Thoracic aorta (tissue), 2 donors: ENCODE data around the gene MED4. TPM values are rescaled to one million over a fixed set of nuclear protein-coding genes. Genes with fewer than 3 reads are reported as not detected.

ENCODE experiments used
- ATAC-seq: fragments of 150-250 bp; one replicate; pipeline ENCODE4 v1.8.0; 2017; ENCODE audit warnings: low read depth; ENCODE audit not compliant: insufficient number of reproducible peaks, low FRiP score
- DNase-seq: peaks from one replicate; pipeline ENCODE4 v3.0.0-alpha.2; 2020; ENCODE audit warnings: low spot score
- H3K27ac ChIP-seq, 2 donors: fragments of 200-600 bp; sonication (generic); 1 replicate in 1 of 2; 2 replicates in 1 of 2; pipeline ENCODE4 v1.5.1; 2016; ENCODE audit warnings: mild to moderate bottlenecking in 2 of 2, moderate library complexity in 2 of 2
- H3K27me3 ChIP-seq: fragments of 200-600 bp; sonication (generic); replicated peaks from 2 replicates; pipeline ENCODE4 v1.6.0; 2016; ENCODE audit warnings: mild to moderate bottlenecking; ENCODE audit not compliant: insufficient read depth
- H3K36me3 ChIP-seq: fragments of 200-600 bp; sonication (generic); one replicate; pipeline ENCODE4 v1.5.1; 2016
- H3K4me1 ChIP-seq, 2 donors: fragments of 200-600 bp; sonication (generic); 1 replicate in 1 of 2; 2 replicates in 1 of 2; pipeline versions ENCODE4 v1.5.1 to v1.6.0; 2016; ENCODE audit warnings: low read depth in 2 of 2, mild to moderate bottlenecking in 1 of 2; ENCODE audit not compliant: control insufficient read depth in 1 of 2
- H3K4me3 ChIP-seq: fragments of 200-600 bp; sonication (generic); 2 replicates; pipeline ENCODE4 v1.5.1; 2016; ENCODE audit warnings: mild to moderate bottlenecking
- H3K9me3 ChIP-seq: fragments of 200-600 bp; sonication (generic); 2 replicates; pipeline ENCODE4 v1.5.1; 2016
- total RNA-seq, 2 donors: library from RNA; depleted of rRNA; stranded (reverse); fragments of >200 nt; gene quantifications; one replicate each; pipeline versions ENCODE4 v1.1.0 to v1.2.3, GENCODE V29; 2016
- TF ChIP-seq, protein P1 (sequence below): fragments of 200-600 bp; sonication (generic); IDR thresholded peaks from one replicate; pipeline ENCODE4 v1.5.1; 2019; ENCODE audit warnings: antibody characterized with exemption

MED4 gene
- total RNA-seq, 2 donors from 2014 or later: 13.3 to 35.0 TPM

- ATAC-seq (no peak), DNase-seq (no peak)
- TF ChIP-seq, protein P1, sequence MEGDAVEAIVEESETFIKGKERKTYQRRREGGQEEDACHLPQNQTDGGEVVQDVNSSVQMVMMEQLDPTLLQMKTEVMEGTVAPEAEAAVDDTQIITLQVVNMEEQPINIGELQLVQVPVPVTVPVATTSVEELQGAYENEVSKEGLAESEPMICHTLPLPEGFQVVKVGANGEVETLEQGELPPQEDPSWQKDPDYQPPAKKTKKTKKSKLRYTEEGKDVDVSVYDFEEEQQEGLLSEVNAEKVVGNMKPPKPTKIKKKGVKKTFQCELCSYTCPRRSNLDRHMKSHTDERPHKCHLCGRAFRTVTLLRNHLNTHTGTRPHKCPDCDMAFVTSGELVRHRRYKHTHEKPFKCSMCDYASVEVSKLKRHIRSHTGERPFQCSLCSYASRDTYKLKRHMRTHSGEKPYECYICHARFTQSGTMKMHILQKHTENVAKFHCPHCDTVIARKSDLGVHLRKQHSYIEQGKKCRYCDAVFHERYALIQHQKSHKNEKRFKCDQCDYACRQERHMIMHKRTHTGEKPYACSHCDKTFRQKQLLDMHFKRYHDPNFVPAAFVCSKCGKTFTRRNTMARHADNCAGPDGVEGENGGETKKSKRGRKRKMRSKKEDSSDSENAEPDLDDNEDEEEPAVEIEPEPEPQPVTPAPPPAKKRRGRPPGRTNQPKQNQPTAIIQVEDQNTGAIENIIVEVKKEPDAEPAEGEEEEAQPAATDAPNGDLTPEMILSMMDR: no peak
- H3K4me3 ChIP-seq: no peak overlapping the region
- H3K27ac ChIP-seq: no peak overlapping the region
- H3K27me3 ChIP-seq: no peaks in the 10 kb centered on the region
- H3K4me1 ChIP-seq: no peaks in the 10 kb centered on the region
- peaks cover 50% of the 10 kb centered on the region for H3K36me3 ChIP-seq
- peaks cover 16% of the 10 kb centered on the region for H3K9me3 ChIP-seq
Observed at GRCh38 chr13:48074006-48074405, 20.9 kb downstream of the MED4 start.

DNA sequence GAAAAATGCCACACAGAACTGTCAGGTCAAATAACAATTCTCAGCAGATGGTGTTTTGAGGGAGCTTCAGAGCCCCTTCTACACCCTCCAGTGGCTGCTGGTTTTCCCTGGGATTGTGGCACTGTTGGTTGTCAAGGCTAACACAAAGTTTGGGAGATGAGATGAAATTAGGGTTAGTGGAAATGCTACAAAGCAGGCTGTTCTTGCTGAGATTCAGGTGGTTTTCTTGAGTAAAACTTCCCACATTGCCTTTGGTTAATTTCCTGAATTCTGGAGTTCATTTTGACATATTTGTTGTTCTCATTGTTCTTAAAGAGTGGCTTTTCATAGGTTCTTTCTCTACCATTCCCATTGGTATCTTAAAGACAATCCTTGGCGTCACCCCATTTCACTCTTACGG lies 22.1 kb downstream of the MED4 start:
- ATAC-seq (no peak), DNase-seq (no peak)
- Histone ChIP-seq H3K9me3 (peaks cover 27% of the 10 kb centered on the region), H3K36me3 (peaks cover 41% of the 10 kb centered on the region), H3K4me3 (no peak overlapping the region), H3K4me1 (no peaks in the 10 kb centered on the region), H3K27me3 (no peaks in the 10 kb centered on the region), H3K27ac (no peak overlapping the region)
- TF ChIP-seq, protein P1: no peak

DNA sequence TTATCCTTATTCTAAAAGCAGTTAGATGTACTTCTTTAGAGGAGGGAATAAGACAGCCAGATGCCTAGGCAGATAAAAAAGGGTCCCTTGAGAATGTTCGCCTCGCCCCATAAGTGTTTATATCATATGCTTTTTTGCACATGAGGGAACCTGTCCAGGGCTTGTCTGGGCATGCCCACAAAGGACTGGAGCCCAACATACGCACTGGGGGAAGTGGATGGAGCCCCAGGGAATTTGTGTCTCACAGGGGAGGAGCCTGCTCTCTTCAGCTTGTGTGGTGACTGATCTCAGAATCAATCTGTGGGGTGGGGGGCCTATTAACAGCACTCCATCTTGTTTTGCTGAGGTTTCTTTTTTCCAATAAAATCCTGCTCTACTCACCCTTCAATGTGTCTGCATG lies 22.6 kb downstream of the MED4 start:
- no peak overlapping the region for H3K4me3 ChIP-seq
- no peaks in the 10 kb centered on the region for H3K27me3 ChIP-seq
- TF ChIP-seq, protein P1: no peak
- peaks cover 27% of the 10 kb centered on the region for H3K9me3 ChIP-seq
- no peaks in the 10 kb centered on the region for H3K4me1 ChIP-seq
- ATAC-seq (no peak), DNase-seq (no peak)
- H3K36me3 ChIP-seq: peaks cover 43% of the 10 kb centered on the region
- no peak overlapping the region for H3K27ac ChIP-seq

- Histone ChIP-seq H3K9me3 (peaks cover 27% of the 10 kb centered on the region), H3K4me3 (no peak overlapping the region), H3K27me3 (no peaks in the 10 kb centered on the region), H3K4me1 (no peaks in the 10 kb centered on the region), H3K27ac (no peak overlapping the region), H3K36me3 (peaks cover 48% of the 10 kb centered on the region)
- TF ChIP-seq, protein P1: no peak
- ATAC-seq (no peak), DNase-seq (no peak)
Observed at GRCh38 chr13:48070942-48071341, 24.0 kb downstream of the MED4 start.

- H3K36me3 ChIP-seq: peaks cover 42% of the 10 kb centered on the region
- DNase-seq: no peak
- H3K27me3 ChIP-seq: no peaks in the 10 kb centered on the region
- H3K27ac ChIP-seq: no peak overlapping the region
- H3K4me1 ChIP-seq: no peaks in the 10 kb centered on the region
- peaks cover 27% of the 10 kb centered on the region for H3K9me3 ChIP-seq
- no peak overlapping the region for H3K4me3 ChIP-seq
- ATAC-seq: no peak
- TF ChIP-seq, protein P1: no peak
Observed at GRCh38 chr13:48069573-48069972, 25.3 kb downstream of the MED4 start.
